ENCODE results near the gene SLC44A3. TPM values are rescaled to one million over a fixed set of nuclear protein-coding genes. Genes with fewer than 3 reads are reported as not detected.

SLC44A3 gene
- total RNA-seq, 2 donors from 2014 or later, result 55.4 to 71.4 TPM

- intact Hi-C loops (cut with DNase I), result loop anchor here (10.0 kb wide), 1 partner anchor 191 kb away; no protein-coding TSS in a partner anchor
- no peak for TF ChIP-seq CTCF (IDR thresholded peaks at IDR 0.05)
Measured at GRCh38 chr1:94795434-94795833, 24.7 kb upstream of the SLC44A3 start.

DNA sequence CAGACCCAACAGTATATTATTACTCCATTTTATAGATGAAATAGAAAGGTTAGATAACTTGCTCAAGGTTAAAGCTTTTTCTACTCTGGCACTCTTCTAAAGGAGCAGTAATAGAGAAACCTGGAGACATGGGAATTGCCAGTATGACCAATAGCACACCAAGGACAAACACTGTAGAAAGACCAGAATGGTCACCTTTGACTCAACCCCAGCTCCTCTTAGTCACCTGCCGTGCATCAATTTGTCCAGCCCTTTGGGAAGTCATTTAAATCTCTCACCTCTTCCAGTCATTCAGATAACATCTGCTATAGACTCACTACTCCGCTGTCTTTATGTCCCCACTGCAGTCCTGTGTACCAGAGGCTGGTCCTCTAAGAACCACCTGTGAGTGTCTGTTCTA lies 23.9 kb upstream of the SLC44A3 start:
- TF ChIP-seq CTCF (IDR thresholded peaks at IDR 0.05), result no peak
- Histone ChIP-seq H3K9ac (ENCODE audit: low read depth in 2 of 2, low read length in 2 of 2) (no peak overlapping the region), H3K4me3 (no peak overlapping the region), H3K27ac (no peak overlapping the region), H3K36me3 (no peaks in the 10 kb centered on the region), H3K4me1 (peaks cover 7% of the 10 kb centered on the region), H3K9me3 (no peaks in the 10 kb centered on the region), H3K27me3 (no peaks in the 10 kb centered on the region)
- DNase-seq, result no peak
- intact Hi-C loops (cut with DNase I), result loop anchor here (10.0 kb wide), 1 partner anchor 191 kb away; no protein-coding TSS in a partner anchor

More at GRCh38 chr1:94795434-94795833, 24.7 kb upstream of the SLC44A3 start:
- Histone ChIP-seq H3K9me3 (no peaks in the 10 kb centered on the region), H3K27ac (no peak overlapping the region), H3K36me3 (no peaks in the 10 kb centered on the region), H3K4me3 (no peak overlapping the region), H3K4me1 (peaks cover 7% of the 10 kb centered on the region), H3K27me3 (no peaks in the 10 kb centered on the region), H3K9ac (ENCODE audit: low read depth in 2 of 2, low read length in 2 of 2) (no peak overlapping the region)
- DNase-seq, result no peak

DNA sequence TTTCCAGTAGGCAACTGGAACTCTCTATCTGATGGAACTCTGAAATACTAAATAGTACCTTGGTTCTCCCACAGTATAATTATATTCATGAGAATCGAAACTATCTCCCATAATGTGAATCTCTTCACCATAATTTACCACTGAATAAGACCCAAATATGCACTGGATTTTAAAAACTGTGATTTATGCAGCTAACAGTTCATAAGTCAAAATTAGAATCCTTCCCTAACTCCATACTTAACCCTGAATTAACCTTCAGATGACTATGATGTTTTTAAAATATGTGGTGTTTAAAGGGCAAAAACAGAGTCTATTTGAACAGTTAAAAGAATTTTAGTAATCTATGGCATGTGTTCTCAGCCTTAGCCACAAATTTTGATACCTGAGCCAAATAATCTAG lies 22.9 kb upstream of the SLC44A3 start:
- H3K4me3 ChIP-seq, result no peak overlapping the region
- H3K4me1 ChIP-seq, result peaks cover 3% of the 10 kb centered on the region
- no peaks in the 10 kb centered on the region for H3K9me3 ChIP-seq

DNA sequence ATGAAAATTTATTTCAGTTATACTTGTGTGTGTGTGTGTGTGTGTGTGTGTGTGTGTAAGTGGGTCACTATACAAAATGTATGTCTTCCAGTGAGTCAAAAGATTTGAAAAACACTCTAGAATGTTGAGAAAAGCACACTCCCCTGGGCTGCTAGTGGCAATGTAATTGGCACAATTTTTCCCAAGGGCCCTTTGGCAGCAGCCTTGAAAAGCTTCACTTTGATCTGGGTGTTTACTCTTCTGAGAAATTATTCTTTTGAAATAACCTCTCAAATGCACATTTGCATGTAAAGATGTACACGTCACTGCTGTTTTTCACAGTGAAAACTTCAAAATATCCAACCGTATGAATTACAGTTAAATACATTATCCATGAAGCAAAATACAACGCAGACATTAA lies 22.1 kb upstream of the SLC44A3 start:
- Histone ChIP-seq H3K9ac (ENCODE audit: low read depth in 2 of 2, low read length in 2 of 2) (no peak overlapping the region), H3K27me3 (no peaks in the 10 kb centered on the region), H3K4me1 (peaks cover 5% of the 10 kb centered on the region)

More for the DNA sequence above, 22.9 kb upstream of the SLC44A3 start:
- TF ChIP-seq CTCF (IDR thresholded peaks at IDR 0.05), result no peak
- intact Hi-C loops (cut with DNase I), result loop anchor here (10.0 kb wide), 1 partner anchor 192 kb away; no protein-coding TSS in a partner anchor
- Histone ChIP-seq H3K9ac (ENCODE audit: low read depth in 2 of 2, low read length in 2 of 2) (no peak overlapping the region), H3K27ac (no peak overlapping the region), H3K27me3 (no peaks in the 10 kb centered on the region), H3K36me3 (no peaks in the 10 kb centered on the region)
- no peak for DNase-seq

GRCh38 chr1:94798462-94798861 lies 21.7 kb upstream of the SLC44A3 start:
- intact Hi-C loops (cut with DNase I), result loop anchor here (10.0 kb wide), 1 partner anchor 194 kb away; no protein-coding TSS in a partner anchor
- no peak for DNase-seq
- no peak overlapping the region for H3K27ac ChIP-seq
- no peaks in the 10 kb centered on the region for H3K27me3 ChIP-seq
- no peak overlapping the region for H3K9ac ChIP-seq (ENCODE audit: low read depth in 2 of 2, low read length in 2 of 2)
- no peak for TF ChIP-seq CTCF (IDR thresholded peaks at IDR 0.05)
- H3K36me3 ChIP-seq, result no peaks in the 10 kb centered on the region
- peaks cover 7% of the 10 kb centered on the region for H3K4me1 ChIP-seq
- no peak overlapping the region for H3K4me3 ChIP-seq
- no peaks in the 10 kb centered on the region for H3K9me3 ChIP-seq

More for the DNA sequence above, 22.1 kb upstream of the SLC44A3 start:
- Histone ChIP-seq H3K9me3 (no peaks in the 10 kb centered on the region), H3K27ac (no peak overlapping the region), H3K4me3 (no peak overlapping the region), H3K36me3 (no peaks in the 10 kb centered on the region)
- intact Hi-C loops (cut with DNase I), result loop anchor here (10.0 kb wide), 1 partner anchor 193 kb away; no protein-coding TSS in a partner anchor
- no peak for TF ChIP-seq CTCF (IDR thresholded peaks at IDR 0.05)
- no peak for DNase-seq
